Measurements from ENCODE around the gene SLC16A8. TPM values are rescaled to one million over a fixed set of nuclear protein-coding genes. Genes with fewer than 3 reads are reported as not detected.

Gene SLC16A8
- total RNA-seq, 1 experiment from 2014 or later: not detected

DNA sequence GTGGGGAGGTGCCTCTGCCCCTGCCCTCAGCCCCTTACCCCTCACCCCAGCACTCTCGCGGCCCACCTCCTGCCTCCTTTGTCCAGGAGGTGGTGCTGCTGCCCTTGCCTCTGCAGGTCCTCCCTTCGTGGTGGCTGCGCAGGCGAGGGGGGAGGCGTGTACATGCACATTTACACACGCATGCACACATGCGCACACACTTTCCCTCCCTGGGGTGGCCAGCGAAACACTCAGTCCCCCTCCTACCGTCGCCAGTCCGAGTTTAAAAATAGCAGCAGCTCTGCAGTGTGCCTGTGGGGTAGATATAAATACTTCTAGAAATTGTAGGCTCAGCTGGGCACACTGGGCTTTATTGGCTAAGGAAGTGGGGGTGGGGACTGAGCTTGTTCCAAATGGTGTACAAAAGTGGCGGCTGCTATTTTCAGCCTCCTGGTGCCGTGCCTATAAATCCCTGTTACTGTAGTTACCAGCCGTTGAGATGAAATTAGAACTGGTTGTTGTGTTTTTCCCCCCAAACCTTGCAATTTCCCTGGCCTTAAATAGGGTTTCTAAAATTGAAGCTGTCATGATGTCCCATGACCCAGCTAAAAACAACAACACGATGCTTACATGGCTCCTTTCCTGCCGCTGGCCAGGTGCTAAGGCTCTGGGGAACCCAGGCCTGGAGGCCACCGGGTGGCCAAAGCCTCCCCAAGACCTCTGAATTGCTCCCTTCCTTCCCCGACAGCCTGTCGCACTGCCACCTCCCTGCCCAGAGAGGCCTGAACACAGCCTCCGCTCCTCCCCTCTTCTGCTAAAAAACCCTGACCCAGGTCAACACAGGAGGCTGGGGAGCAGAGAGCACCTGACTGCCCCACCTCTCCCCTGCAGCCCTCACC lies 14.4 kb downstream of the SLC16A8 start:
- CTCF ChIA-PET: interaction anchor here (0.6 to 1.5 kb wide), 3 partner anchors 9 to 24 kb away, joined by 3 to 4 read pairs (median 3); no protein-coding TSS in a partner anchor
- intact Hi-C loops (cut with micrococcal nuclease; ENCODE audit: unreplicated experiment): no loop called here

DNA sequence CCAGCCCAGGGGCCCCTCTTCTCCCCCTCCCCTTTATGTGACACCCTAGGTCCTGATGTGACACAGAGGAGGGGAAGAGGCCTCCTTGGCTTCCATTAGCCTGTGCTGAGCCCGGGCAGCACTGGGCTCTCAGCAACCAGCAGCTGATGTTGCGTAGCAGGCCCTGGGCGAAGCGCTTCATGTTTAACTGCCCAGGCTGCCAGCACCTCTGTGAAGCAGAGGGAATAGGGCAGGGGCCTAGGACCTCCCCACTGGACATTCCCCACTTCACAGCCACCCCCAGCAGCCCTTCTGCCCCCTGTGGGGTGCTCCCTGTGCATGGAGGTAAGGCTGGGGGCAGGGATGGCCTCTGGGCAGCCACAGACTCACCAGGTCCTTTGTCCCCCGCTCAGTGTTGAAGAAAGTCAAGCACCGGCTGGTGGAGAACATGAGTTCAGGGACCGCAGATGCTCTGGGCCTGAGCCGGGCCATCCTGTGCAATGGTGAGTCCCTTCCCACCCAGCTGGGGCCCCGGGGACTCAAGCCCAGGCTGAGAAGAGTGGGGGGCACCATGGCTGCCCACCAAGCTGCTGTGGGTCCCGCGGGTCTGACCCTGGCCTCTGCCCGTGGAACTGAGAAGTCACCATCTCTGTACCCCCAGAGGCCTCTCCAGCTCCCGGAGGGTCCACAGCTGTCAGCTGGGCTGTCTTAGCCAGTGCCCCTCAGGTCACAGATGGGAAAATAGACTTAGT lies 15.2 kb downstream of the SLC16A8 start:
- Mint-ChIP-seq H3K27ac (ENCODE audit: unreplicated experiment) (no peak overlapping the region), H3K36me3 (ENCODE audit: insufficient read depth, unreplicated experiment) (peaks cover 48% of the 10 kb centered on the region), H3K4me3 (ENCODE audit: low read depth, unreplicated experiment) (no peak overlapping the region), H3K9me3 (ENCODE audit: low read depth, unreplicated experiment) (no peaks in the 10 kb centered on the region), H3K4me1 (ENCODE audit: low read depth, unreplicated experiment) (no peaks in the 10 kb centered on the region), H3K27me3 (ENCODE audit: unreplicated experiment) (no peaks in the 10 kb centered on the region)
- CTCF ChIA-PET: interaction anchor here (0.6 to 1.0 kb wide), 2 partner anchors 8 to 23 kb away, joined by 3 to 4 read pairs; no protein-coding TSS in a partner anchor
- DNase-seq: no peak
- intact Hi-C loops (cut with micrococcal nuclease; ENCODE audit: unreplicated experiment): no loop called here
- TF ChIP-seq, protein P1, sequence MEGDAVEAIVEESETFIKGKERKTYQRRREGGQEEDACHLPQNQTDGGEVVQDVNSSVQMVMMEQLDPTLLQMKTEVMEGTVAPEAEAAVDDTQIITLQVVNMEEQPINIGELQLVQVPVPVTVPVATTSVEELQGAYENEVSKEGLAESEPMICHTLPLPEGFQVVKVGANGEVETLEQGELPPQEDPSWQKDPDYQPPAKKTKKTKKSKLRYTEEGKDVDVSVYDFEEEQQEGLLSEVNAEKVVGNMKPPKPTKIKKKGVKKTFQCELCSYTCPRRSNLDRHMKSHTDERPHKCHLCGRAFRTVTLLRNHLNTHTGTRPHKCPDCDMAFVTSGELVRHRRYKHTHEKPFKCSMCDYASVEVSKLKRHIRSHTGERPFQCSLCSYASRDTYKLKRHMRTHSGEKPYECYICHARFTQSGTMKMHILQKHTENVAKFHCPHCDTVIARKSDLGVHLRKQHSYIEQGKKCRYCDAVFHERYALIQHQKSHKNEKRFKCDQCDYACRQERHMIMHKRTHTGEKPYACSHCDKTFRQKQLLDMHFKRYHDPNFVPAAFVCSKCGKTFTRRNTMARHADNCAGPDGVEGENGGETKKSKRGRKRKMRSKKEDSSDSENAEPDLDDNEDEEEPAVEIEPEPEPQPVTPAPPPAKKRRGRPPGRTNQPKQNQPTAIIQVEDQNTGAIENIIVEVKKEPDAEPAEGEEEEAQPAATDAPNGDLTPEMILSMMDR (IDR thresholded peaks at IDR 0.05; ENCODE audit: unreplicated experiment): no peak
- BruUV-seq (replicated peaks): no TSS peak

More for the DNA sequence above, 14.4 kb downstream of the SLC16A8 start:
- TF ChIP-seq, protein P1 (IDR thresholded peaks at IDR 0.05; ENCODE audit: unreplicated experiment): peak; percentile 41
- no peak overlapping the region for H3K27ac Mint-ChIP-seq (ENCODE audit: unreplicated experiment)
- no peaks in the 10 kb centered on the region for H3K27me3 Mint-ChIP-seq (ENCODE audit: unreplicated experiment)
- no peak overlapping the region for H3K4me3 Mint-ChIP-seq (ENCODE audit: low read depth, unreplicated experiment)
- peaks cover 46% of the 10 kb centered on the region for H3K36me3 Mint-ChIP-seq (ENCODE audit: insufficient read depth, unreplicated experiment)
- no peaks in the 10 kb centered on the region for H3K4me1 Mint-ChIP-seq (ENCODE audit: low read depth, unreplicated experiment)
- DNase-seq: no peak
- no peaks in the 10 kb centered on the region for H3K9me3 Mint-ChIP-seq (ENCODE audit: low read depth, unreplicated experiment)
- BruUV-seq (replicated peaks): no TSS peak

DNA sequence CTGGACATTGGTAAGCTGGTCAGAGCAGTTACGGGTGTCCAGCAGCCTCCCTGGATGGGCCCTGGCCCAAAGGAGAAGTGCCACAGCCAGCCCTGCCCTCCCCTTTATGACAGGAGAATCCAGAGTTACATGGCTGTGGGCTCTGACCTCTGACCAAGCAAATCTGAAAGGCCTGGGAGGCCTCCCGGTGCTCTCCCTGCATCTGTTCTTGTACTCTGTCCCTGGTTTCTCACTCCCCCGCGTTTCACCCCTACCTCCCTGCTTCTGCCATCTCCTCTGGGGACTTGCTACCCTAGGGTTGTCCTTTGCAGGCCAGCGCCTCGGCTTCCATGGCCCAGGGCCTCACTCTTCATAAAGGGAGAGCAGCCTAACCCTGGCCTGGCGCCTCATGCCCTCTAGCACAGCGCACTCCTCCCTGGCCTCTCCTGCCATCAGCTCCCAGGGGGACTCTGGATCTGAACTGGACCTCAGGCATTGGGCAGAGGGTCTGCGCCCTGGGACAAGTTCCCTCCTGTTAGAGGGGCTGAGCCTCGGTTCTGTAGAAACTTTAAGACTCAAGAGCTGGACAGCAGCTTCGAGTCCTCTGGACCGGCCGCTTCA lies 16.1 kb downstream of the SLC16A8 start:
- Mint-ChIP-seq H3K4me1 (ENCODE audit: low read depth, unreplicated experiment) (no peaks in the 10 kb centered on the region), H3K4me3 (ENCODE audit: low read depth, unreplicated experiment) (no peak overlapping the region), H3K27ac (ENCODE audit: unreplicated experiment) (no peak overlapping the region), H3K27me3 (ENCODE audit: unreplicated experiment) (no peaks in the 10 kb centered on the region), H3K36me3 (ENCODE audit: insufficient read depth, unreplicated experiment) (peaks cover 48% of the 10 kb centered on the region), H3K9me3 (ENCODE audit: low read depth, unreplicated experiment) (no peaks in the 10 kb centered on the region)
- no TSS peak for BruUV-seq (replicated peaks)
- DNase-seq: no peak
- CTCF ChIA-PET: interaction anchor here (1.0 kb wide), 1 partner anchor 24 kb away, joined by 3 read pairs; no protein-coding TSS in a partner anchor
- TF ChIP-seq, protein P1 (IDR thresholded peaks at IDR 0.05; ENCODE audit: unreplicated experiment): no peak
- intact Hi-C loops (cut with micrococcal nuclease; ENCODE audit: unreplicated experiment): no loop called here

DNA sequence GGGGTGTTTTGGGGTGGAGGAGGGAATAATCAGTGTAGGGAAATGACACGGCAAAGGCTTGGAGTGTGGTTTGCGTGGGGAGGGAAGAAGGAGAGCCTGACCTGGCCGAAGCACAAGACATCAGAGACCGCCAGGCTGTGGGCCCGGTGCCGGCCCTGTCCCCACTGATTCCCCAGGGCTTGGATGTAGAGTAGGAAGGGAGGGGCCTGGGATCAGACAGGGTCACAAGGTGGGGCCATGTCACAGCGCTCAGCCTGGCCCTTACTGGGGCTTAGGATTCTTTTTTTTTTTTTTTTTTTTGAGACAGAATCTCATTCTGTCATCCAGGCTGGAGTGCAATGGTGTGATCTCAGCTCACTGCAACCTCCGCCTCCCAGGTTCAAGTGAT lies 17.0 kb downstream of the SLC16A8 start:
- H3K9me3 Mint-ChIP-seq (ENCODE audit: low read depth, unreplicated experiment): no peaks in the 10 kb centered on the region
- H3K4me3 Mint-ChIP-seq (ENCODE audit: low read depth, unreplicated experiment): no peak overlapping the region
- BruUV-seq (replicated peaks): no TSS peak
- no peaks in the 10 kb centered on the region for H3K4me1 Mint-ChIP-seq (ENCODE audit: low read depth, unreplicated experiment)
- CTCF ChIA-PET: no interaction called here
- TF ChIP-seq, protein P1 (IDR thresholded peaks at IDR 0.05; ENCODE audit: unreplicated experiment): no peak
- no peak overlapping the region for H3K27ac Mint-ChIP-seq (ENCODE audit: unreplicated experiment)
- H3K27me3 Mint-ChIP-seq (ENCODE audit: unreplicated experiment): no peaks in the 10 kb centered on the region
- peaks cover 53% of the 10 kb centered on the region for H3K36me3 Mint-ChIP-seq (ENCODE audit: insufficient read depth, unreplicated experiment)
- no peak for DNase-seq
- intact Hi-C loops (cut with micrococcal nuclease; ENCODE audit: unreplicated experiment): no loop called here

Measured in Calu3 (cell line).